Measurements from ENCODE around the gene CBX4.

The CBX4 gene

DNA sequence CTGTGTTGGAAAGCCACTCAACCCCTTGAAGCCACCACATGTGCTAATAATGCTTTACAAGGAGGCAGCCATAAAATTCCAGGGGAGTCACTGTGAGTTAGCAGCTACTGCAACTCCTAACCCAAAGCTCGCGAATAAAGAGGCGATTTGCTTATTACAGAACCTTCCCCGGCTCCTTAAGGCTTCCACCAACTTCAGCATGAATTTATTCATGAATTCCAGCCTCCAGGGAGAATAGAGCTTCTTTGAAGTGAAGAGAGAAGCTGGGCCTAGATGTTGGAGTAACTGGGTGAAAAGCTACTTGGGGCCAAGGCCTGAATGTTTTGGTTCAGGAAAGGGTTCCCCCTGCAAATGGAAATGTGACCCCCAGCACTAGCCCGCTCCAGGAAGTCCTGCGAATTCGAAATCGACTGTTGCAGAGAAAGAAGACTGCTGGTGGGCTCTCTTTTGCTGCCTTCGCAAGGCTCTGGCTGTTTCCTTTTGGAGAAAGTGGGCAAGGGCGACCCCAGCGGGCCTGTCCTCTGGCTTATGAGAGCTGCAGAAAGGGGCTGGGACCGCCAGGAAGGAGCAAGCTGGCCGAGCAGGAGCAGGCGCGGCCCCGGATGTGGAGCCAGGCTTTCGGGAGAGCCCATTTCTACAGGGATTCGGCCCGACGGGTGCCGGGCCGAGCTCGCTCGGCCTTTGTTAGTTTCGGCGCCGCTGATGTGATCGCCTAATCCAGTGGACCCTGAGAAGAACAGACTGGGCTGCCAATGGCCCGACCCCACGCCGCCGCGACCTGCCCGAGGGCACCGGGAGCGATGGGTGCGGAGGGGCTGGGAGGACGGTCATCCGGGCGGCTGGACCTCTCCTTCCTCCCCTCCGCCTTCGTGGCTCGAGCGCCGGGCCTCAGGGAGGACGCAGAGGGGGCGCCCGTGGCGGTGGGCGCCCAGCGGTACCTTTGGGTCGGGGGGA, 50.0 kb downstream of the CBX4 start:
- DNase-seq (ENCODE audit: low spot score), result no peak

DNA sequence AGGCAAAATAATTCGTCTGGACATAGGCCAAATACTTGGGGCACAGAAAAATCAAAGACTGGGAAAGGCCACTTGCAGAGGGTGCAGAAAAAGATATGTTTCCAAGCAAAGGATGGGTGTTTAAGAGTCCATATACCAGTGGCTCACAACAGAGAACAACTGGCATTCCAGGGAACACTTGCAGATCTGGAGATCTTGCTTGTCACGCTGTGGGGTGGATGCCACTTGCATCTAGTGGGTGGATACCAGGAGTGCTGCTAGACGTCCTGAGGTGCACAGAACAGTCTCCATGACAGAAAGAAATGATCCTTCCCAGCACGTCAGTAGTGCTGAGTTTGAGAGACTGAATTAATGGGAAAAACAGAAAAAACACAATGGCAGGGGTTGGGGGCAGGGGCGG, 50.8 kb downstream of the CBX4 start:
- DNase-seq (ENCODE audit: low spot score), result no peak

DNA sequence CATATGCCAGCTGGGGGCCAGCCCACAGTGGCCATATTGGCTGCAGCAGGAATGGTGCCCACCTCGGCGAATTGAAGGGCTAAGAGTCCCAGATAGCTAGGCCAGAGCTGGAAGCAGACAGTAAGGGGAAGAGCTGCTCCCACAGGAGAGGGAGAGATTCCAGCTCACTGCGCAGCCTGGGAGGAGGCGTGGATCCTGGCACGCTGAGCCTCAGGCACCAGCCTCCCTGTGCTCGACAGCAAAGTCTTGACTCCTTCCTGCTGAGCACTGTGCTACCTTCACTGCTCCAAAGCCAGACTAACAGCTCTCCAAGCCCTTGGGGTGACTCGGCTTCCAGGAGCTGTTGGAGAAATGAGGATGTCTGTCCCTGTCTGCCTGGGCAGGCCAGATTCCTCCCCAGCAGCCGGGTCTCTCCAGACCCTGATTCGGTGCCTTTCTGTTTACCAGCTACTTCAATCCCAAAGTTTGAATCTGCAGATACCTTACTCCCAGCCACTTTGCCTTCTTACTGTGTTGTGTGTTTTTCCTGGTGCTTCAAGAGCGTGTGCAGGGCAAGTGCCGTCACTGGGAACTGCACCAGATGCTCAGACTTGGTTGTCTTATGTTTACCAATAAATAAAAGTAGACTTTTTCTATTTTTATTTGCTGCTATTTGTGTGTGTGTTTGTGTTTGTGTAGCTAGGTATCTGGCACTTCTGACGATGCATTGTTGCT, 52.2 kb downstream of the CBX4 start:
- DNase-seq (ENCODE audit: low spot score), result no peak

DNA sequence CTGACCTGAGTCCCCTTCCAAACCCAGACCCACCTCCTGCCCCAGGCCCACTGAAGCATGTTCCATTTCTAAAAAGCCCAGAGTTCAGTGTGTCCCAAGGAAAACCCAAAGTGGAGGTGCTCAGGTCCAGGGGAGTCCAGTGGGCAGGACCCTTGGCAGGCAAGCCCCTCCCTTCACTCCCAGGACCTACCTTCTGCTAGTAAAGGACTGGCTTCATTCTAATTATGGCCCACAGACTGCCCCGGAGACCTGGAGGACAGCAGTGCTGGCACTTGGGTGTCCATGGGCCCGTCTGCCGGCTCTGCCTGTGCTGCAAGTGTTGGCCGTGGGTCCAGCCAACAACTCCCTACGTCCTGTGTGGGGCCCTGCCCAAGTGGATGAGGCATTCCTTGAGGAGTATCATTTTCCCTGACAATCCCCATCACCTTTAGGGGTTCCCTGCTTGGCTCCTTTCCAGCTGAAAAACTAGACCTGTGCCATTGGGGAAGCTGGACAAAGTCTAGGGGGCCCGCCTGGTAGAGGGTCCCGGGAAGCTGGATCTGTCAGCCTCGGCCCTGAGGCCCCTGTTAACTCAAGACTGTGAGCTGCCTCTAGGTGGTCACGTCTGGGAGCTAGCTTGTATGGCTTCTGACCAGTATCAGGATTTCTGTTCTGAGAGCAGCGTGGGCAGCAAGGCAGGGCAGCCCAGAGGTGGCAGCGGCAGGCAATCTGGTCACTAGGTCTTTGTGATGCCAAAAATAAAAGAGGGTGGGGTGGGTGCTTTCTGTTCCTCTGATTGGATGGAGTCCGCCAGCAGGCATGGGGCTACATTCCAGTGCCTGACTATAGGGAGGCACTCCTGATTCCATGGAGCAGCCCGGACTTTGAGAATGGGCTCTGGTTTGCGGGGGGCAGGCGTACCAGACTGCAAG, 53.1 kb downstream of the CBX4 start:
- no peak for DNase-seq (ENCODE audit: low spot score)

DNA sequence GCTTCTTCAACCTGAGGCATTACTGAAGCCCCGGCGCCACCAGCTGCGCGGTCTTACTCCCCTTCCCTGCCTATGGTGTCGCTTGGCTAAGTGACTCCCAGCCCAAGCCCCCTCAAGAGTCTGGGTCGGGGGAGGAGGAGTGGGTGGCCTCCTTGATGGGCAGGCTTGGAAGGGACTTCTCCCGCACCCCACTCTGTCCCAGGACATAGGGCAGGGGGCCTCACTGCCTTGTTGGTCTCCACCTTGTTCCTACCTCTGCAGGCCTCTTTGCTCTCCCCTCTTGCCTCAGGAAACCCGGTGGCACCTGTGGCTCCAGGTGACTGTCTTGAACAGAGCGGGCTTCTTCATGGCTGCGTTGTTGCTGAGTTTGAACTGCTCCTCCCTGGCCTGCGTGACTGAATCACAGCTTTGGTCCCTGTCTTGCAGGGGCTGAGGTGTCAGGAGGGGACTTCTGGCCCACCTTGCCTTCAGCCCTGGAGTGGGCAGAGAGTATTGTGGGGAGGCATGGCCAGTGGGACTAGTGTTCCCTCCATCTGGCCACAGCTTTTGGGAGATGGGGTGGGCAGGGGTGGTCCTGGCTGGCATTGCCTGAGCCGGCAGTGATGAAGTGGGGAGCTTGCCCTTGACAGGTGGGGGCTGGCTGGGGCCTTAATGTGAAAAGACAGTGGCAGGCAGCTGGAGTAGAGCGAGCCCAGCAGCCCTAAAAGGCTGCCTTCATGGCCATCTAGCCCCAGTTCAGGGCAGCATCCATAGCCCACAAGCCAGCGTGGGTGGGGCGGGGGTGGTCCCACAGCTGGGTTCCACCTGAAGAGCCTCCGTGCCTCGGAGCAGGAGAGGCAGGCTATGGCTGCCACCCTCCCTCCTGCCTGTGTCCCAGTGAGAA, 54.0 kb downstream of the CBX4 start:
- DNase-seq (ENCODE audit: low spot score), result no peak

DNA sequence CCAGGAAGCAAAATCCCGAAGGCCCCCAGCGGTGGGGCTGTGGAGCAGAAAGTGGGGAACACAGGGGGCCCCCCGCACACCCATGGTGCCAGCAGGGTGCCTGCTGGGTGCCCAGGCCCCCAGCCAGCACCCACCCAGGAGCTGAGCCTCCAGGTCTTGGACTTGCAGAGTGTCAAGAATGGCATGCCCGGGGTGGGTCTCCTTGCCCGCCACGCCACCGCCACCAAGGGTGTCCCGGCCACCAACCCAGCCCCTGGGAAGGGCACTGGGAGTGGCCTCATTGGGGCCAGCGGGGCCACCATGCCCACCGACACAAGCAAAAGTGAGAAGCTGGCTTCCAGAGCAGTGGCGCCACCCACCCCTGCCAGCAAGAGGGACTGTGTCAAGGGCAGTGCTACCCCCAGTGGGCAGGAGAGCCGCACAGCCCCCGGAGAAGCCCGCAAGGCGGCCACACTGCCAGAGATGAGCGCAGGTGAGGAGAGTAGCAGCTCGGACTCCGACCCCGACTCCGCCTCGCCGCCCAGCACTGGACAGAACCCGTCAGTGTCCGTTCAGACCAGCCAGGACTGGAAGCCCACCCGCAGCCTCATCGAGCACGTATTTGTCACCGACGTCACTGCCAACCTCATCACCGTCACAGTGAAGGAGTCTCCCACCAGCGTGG, 54.8 kb downstream of the CBX4 start:
- DNase-seq (ENCODE audit: low spot score), result no peak

DNA sequence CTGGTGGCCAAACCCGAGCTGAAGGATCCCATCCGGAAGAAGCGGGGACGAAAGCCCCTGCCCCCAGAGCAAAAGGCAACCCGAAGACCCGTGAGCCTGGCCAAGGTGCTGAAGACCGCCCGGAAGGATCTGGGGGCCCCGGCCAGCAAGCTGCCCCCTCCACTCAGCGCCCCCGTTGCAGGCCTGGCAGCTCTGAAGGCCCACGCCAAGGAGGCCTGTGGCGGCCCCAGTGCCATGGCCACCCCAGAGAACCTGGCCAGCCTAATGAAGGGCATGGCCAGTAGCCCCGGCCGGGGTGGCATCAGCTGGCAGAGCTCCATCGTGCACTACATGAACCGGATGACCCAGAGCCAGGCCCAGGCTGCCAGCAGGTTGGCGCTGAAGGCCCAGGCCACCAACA, 55.3 kb downstream of the CBX4 start:
- DNase-seq (ENCODE audit: low spot score), result no peak
